Tibial nerve (tissue), 4 donors: ENCODE measurements around the gene CPB1. TPM values are rescaled to one million over a fixed set of nuclear protein-coding genes. Genes with fewer than 3 reads are reported as not detected.
A peak's percentile ranks its signal among the peaks of the same experiment; 100 is the strongest.

Experiments used
- DNase-seq, 2 donors: peaks; one replicate each; pipeline ENCODE4 v3.0.0-alpha.2; 2019; ENCODE audit warnings: low spot score in 2 of 2
- H3K27ac ChIP-seq, 4 donors: fragments of 200-600 bp; sonication (generic) in 3 of 4; one replicate each; pipeline ENCODE4 v1.5.1; 2017 to 2019; ENCODE audit warnings: mild to moderate bottlenecking in 1 of 4
- H3K27me3 ChIP-seq, 2 donors: fragments of 200-600 bp; sonication (generic) in 1 of 2; one replicate each; pipeline versions ENCODE4 v1.5.1 to v1.6.0; 2017 to 2019
- H3K36me3 ChIP-seq, 3 donors: fragments of 200-600 bp; sonication (generic); one replicate each; pipeline ENCODE4 v1.5.1; 2018 to 2019
- H3K4me1 ChIP-seq, 4 donors: fragments of 200-600 bp; sonication (generic) in 3 of 4; one replicate each; pipeline ENCODE4 v1.5.1; 2017 to 2019
- H3K4me3 ChIP-seq, 4 donors: fragments of 200-600 bp; sonication (generic) in 3 of 4; one replicate each; pipeline ENCODE4 v1.5.1; 2017 to 2019; ENCODE audit warnings: mild to moderate bottlenecking in 1 of 4, moderate library complexity in 1 of 4
- H3K9me3 ChIP-seq, 4 donors: fragments of 200-600 bp; sonication (generic) in 3 of 4; one replicate each; pipeline ENCODE4 v1.5.1; 2017 to 2019
- CTCF ChIP-seq, 5 experiments: fragments of 200-600 bp in 3 of 5; fragments of 450-650 bp in 2 of 5; sonication (generic) in 3 of 5; IDR thresholded peaks; one replicate each; pipeline ENCODE4 v1.5.1; 2016 to 2019; ENCODE audit warnings: antibody characterized with exemption in 5 of 5, mild to moderate bottlenecking in 3 of 5, moderate library complexity in 2 of 5
- EP300 ChIP-seq, 2 donors: sonication (generic); formaldehyde crosslinking; IDR thresholded peaks; one replicate each; pipeline ENCODE4 v1.6.1; 2017; ENCODE audit warnings: antibody characterized with exemption in 2 of 2, mild to moderate bottlenecking in 1 of 2
- POLR2A ChIP-seq, 2 donors: fragments of 450-650 bp; IDR thresholded peaks; one replicate each; pipeline ENCODE4 v1.6.1; 2017; ENCODE audit warnings: antibody characterized with exemption in 2 of 2, mild to moderate bottlenecking in 2 of 2, moderate library complexity in 2 of 2
- whole genome bisulfite sequencing, 2 donors: methylation state at CpG; one replicate each; pipeline ENCODE4 v1.1.5; 2018; 5-methylcytosine and 5-hydroxymethylcytosine counted together
- total RNA-seq, 4 donors: library from RNA; depleted of rRNA; stranded (reverse); fragments of >200 nt; gene quantifications; one replicate each; pipeline ENCODE4 v1.1.0, GENCODE V29; 2016

Gene CPB1
- total RNA-seq, 4 donors from 2014 or later, result 1.9 to 15.6 (median 6.0) TPM

- WGBS, 2 donors, result 36 to 72% methylated on average over 1 of the region's 1 CpG
- TF ChIP-seq POLR2A (IDR thresholded peaks at IDR 0.05), result no peak
- no peak for TF ChIP-seq EP300 (IDR thresholded peaks at IDR 0.05)
- TF ChIP-seq CTCF (IDR thresholded peaks at IDR 0.05), result no peak
- no peaks in the 10 kb centered on the region for H3K36me3 ChIP-seq
- H3K4me1 ChIP-seq, result no peaks in the 10 kb centered on the region
- H3K27ac ChIP-seq, result no peak overlapping the region
- DNase-seq, result peak in 1 of 2 donors; percentile 33
- no peaks in the 10 kb centered on the region for H3K27me3 ChIP-seq
- H3K4me3 ChIP-seq, result no peak overlapping the region
- H3K9me3 ChIP-seq, result no peaks in the 10 kb centered on the region
Observed at GRCh38 chr3:148847351-148847750, 19.7 kb downstream of the CPB1 start.

- DNase-seq, result no peak
- WGBS, 2 donors, result 80 to 85% methylated on average over 1 of the region's 1 CpG
- H3K27me3 ChIP-seq, result no peaks in the 10 kb centered on the region
Observed at GRCh38 chr3:148848410-148848809, 20.8 kb downstream of the CPB1 start.

GRCh38 chr3:148852271-148852992 lies 24.8 kb downstream of the CPB1 start:
- no peak for DNase-seq
- TF ChIP-seq CTCF (IDR thresholded peaks at IDR 0.05), result no peak
- TF ChIP-seq EP300 (IDR thresholded peaks at IDR 0.05), result no peak
- no peak for TF ChIP-seq POLR2A (IDR thresholded peaks at IDR 0.05)
- 67 to 74% methylated on average over 7 of the region's 7 CpGs for WGBS, 2 donors
- no peak overlapping the region for H3K4me3 ChIP-seq
- H3K36me3 ChIP-seq, result no peaks in the 10 kb centered on the region
- H3K27ac ChIP-seq, result no peak overlapping the region
- H3K4me1 ChIP-seq, result no peaks in the 10 kb centered on the region
- no peaks in the 10 kb centered on the region for H3K9me3 ChIP-seq
- H3K27me3 ChIP-seq, result no peaks in the 10 kb centered on the region

More at GRCh38 chr3:148848410-148848809, 20.8 kb downstream of the CPB1 start:
- Histone ChIP-seq H3K4me1 (no peaks in the 10 kb centered on the region), H3K9me3 (no peaks in the 10 kb centered on the region), H3K4me3 (no peak overlapping the region), H3K36me3 (no peaks in the 10 kb centered on the region), H3K27ac (no peak overlapping the region)
- TF ChIP-seq EP300 (IDR thresholded peaks at IDR 0.05), result no peak

- no peak for TF ChIP-seq EP300 (IDR thresholded peaks at IDR 0.05)
- TF ChIP-seq POLR2A (IDR thresholded peaks at IDR 0.05), result no peak
- no peak for TF ChIP-seq CTCF (IDR thresholded peaks at IDR 0.05)
- no peaks in the 10 kb centered on the region for H3K36me3 ChIP-seq
- no peak overlapping the region for H3K27ac ChIP-seq
- WGBS, 2 donors, result 83 to 89% methylated on average over 2 of the region's 2 CpGs
- no peak overlapping the region for H3K4me3 ChIP-seq
- H3K9me3 ChIP-seq, result no peaks in the 10 kb centered on the region
- no peak for DNase-seq
- H3K4me1 ChIP-seq, result no peaks in the 10 kb centered on the region
- H3K27me3 ChIP-seq, result no peaks in the 10 kb centered on the region
Observed at GRCh38 chr3:148853076-148853475, 25.5 kb downstream of the CPB1 start.

GRCh38 chr3:148854061-148854460 lies 26.4 kb downstream of the CPB1 start:
- no peaks in the 10 kb centered on the region for H3K36me3 ChIP-seq
- no peak overlapping the region for H3K27ac ChIP-seq
- H3K4me1 ChIP-seq, result no peaks in the 10 kb centered on the region
- no peaks in the 10 kb centered on the region for H3K27me3 ChIP-seq
- TF ChIP-seq CTCF (IDR thresholded peaks at IDR 0.05) (no peak), POLR2A (IDR thresholded peaks at IDR 0.05) (no peak), EP300 (IDR thresholded peaks at IDR 0.05) (no peak)
- DNase-seq, result no peak
- H3K9me3 ChIP-seq, result no peaks in the 10 kb centered on the region
- H3K4me3 ChIP-seq, result no peak overlapping the region
